ENCODE measurements around the gene SLC13A2.
"Not testable (repeated sequence)": the region's sequence is repeated elsewhere in the genome, so short reads cannot be mapped to it uniquely, and the experiment has no call there.

GRCh38 chr17:28522281-28522680, 48.8 kb downstream of the SLC13A2 start:
- not testable (repeated sequence) for TF ChIP-seq CTCF (optimal IDR thresholded peaks at IDR 0.05 in 1 of 3, IDR thresholded peaks at IDR 0.05 in 1 of 3, conservative IDR thresholded peaks at IDR 0.05 in 1 of 3; ENCODE audit: extremely low read depth in 1 of 3, insufficient read depth in 2 of 3, low read length in 3 of 3); EZH2 (IDR thresholded peaks at IDR 0.05; ENCODE audit: low read length)

Measured in keratinocyte (primary cell).